Activated CD8-positive, alpha-beta memory T cell treated with anti-CD3 and anti-CD28 coated beads, Interleukin-2, amount 50 U/mL, for 4 hours (primary cell): ENCODE measurements around the gene TIMM50.

Experiments
- DNase-seq: peaks from one replicate; pipeline ENCODE4 v3.0.0-alpha.2; 2020

Gene TIMM50

GRCh38 chr19:39539518-39540332, 59.1 kb downstream of the TIMM50 start, which contains the start of gene EID2:
Gene EID2, minus strand, starts transcription at chr19:39540161. Its CDS starts 82 bp downstream, at chr19:39540079.
- DNase-seq: peak; percentile 92

- DNase-seq: no peak
Measured at GRCh38 chr19:39540333-39540673, 59.7 kb downstream of the TIMM50 start.
